NB4 (cell line): ENCODE results near the gene BCL11B.

Experiments
- MYC ChIP-seq: IDR thresholded peaks from 2 replicates; pipeline ENCODE4 v1.6.1; 2011; ENCODE audit warnings: low read depth, low read length
- TF ChIP-seq, protein P1 (sequence below): IDR thresholded peaks from one replicate; pipeline ENCODE4 v1.5.1; 2012; ENCODE audit warnings: low read depth, low read length

- TF ChIP-seq, protein P1, sequence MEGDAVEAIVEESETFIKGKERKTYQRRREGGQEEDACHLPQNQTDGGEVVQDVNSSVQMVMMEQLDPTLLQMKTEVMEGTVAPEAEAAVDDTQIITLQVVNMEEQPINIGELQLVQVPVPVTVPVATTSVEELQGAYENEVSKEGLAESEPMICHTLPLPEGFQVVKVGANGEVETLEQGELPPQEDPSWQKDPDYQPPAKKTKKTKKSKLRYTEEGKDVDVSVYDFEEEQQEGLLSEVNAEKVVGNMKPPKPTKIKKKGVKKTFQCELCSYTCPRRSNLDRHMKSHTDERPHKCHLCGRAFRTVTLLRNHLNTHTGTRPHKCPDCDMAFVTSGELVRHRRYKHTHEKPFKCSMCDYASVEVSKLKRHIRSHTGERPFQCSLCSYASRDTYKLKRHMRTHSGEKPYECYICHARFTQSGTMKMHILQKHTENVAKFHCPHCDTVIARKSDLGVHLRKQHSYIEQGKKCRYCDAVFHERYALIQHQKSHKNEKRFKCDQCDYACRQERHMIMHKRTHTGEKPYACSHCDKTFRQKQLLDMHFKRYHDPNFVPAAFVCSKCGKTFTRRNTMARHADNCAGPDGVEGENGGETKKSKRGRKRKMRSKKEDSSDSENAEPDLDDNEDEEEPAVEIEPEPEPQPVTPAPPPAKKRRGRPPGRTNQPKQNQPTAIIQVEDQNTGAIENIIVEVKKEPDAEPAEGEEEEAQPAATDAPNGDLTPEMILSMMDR = peak; percentile 41
- no peak for TF ChIP-seq MYC
These were observed at the start of gene BCL11B for GRCh38 chr14:99271951-99272631.
